ENCODE measurements around the gene GPR34.
A peak's percentile ranks its signal among the peaks of the same experiment; 100 is the strongest.

The GPR34 gene

GRCh38 chrX:41703574-41704029 lies 14.8 kb downstream of the GPR34 start:
- H3K4me3 Mint-ChIP-seq = no peak overlapping the region
- no peak for TF ChIP-seq CTCF (IDR thresholded peaks at IDR 0.05)
- H3K36me3 Mint-ChIP-seq (ENCODE audit: low read depth) = peaks cover 28% of the 10 kb centered on the region
- no peak for DNase-seq
- H3K27me3 Mint-ChIP-seq (ENCODE audit: low read depth, poor library complexity) = peaks cover 3% of the 10 kb centered on the region
- H3K27ac Mint-ChIP-seq = no peak overlapping the region
- peaks cover 15% of the 10 kb centered on the region for H3K9me3 Mint-ChIP-seq
- no peaks in the 10 kb centered on the region for H3K4me1 Mint-ChIP-seq

DNA sequence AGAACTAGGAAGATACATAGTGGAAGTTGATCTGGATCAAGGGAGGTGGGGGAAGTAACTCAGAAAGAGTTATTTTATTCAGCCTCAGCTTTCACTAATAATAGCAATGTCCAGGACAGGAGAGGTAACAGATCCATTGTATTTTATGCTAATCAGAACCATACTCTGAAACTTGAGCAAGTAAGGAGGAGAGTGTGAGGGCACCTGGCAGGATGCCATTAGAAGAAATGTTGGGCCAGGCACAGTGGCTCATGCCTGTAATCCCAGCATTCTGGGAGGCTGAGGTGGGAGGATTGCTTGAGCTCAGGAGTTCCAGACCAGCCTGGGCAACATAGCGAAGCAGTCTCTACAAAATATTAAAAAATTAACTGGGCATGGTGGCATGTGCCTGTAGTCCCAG lies 16.3 kb downstream of the GPR34 start:
- H3K27ac Mint-ChIP-seq = no peak overlapping the region
- no peak for TF ChIP-seq CTCF (IDR thresholded peaks at IDR 0.05)
- DNase-seq = no peak
- peaks cover 15% of the 10 kb centered on the region for H3K9me3 Mint-ChIP-seq
- H3K27me3 Mint-ChIP-seq (ENCODE audit: low read depth, poor library complexity) = peaks cover 3% of the 10 kb centered on the region
- H3K4me1 Mint-ChIP-seq = no peaks in the 10 kb centered on the region
- peaks cover 28% of the 10 kb centered on the region for H3K36me3 Mint-ChIP-seq (ENCODE audit: low read depth)
- no peak overlapping the region for H3K4me3 Mint-ChIP-seq

DNA sequence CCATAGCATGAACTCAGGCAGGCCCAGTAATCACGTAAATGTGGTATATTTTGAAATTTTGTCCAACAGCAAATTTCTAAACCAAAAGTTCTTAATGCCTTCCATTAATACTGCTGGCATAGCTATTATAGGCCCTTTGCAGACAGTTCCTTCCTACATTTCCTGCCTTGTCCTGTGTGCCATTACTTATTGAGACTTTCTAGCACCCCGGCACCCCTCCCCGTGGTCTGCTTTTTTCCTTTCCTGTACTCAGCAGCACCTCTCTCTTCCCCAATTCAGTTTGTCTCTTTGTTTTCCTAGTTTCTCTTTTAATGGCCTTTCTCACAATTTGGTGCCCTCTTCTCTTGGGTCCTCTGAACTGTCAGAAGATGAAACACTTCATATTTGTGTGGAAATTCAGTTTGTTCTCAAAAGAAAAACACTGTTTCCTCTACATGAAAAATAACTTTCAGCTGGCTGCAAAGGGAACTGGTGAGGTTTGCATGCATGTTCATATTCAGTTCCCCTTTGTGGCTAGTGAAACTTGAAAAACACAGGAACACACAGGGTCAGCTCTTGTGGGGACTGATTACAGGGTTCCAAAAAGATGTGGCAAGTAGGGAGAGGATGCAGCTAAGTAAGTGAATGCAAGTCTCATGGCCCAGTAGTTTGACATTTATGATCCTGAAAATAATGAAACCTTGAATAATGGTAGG lies 17.1 kb downstream of the GPR34 start:
- no peak for TF ChIP-seq CTCF (IDR thresholded peaks at IDR 0.05)
- Mint-ChIP-seq H3K27me3 (ENCODE audit: low read depth, poor library complexity) (peaks cover 3% of the 10 kb centered on the region), H3K9me3 (peaks cover 15% of the 10 kb centered on the region), H3K4me1 (no peaks in the 10 kb centered on the region), H3K27ac (peak overlapping the region; percentile 21), H3K4me3 (no peak overlapping the region), H3K36me3 (ENCODE audit: low read depth) (peaks cover 28% of the 10 kb centered on the region)
- no peak for DNase-seq

DNA sequence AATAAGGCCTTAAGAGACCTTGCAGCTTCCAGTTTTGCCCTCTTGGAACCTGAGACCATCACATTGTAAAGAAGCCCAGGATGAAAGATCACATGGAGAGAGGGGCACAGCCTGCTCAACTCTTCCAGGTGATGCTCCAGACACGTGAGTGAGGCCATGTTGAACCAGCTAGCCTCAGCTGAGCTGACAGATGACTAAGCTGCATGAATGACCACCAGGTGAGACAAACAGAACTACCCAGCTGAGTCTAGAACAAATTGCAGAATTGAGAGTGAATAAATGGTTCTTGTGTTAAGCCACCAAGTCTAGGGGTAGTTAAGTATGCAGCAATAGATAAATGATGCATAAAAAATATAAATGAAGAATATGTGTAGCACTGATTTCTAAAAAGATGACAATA lies 18.4 kb downstream of the GPR34 start:
- no peak overlapping the region for H3K27ac Mint-ChIP-seq
- H3K9me3 Mint-ChIP-seq = peaks cover 16% of the 10 kb centered on the region
- H3K27me3 Mint-ChIP-seq (ENCODE audit: low read depth, poor library complexity) = peaks cover 3% of the 10 kb centered on the region
- no peak for TF ChIP-seq CTCF (IDR thresholded peaks at IDR 0.05)
- no peak for DNase-seq
- no peaks in the 10 kb centered on the region for H3K4me1 Mint-ChIP-seq
- no peak overlapping the region for H3K4me3 Mint-ChIP-seq
- peaks cover 17% of the 10 kb centered on the region for H3K36me3 Mint-ChIP-seq (ENCODE audit: low read depth)

DNA sequence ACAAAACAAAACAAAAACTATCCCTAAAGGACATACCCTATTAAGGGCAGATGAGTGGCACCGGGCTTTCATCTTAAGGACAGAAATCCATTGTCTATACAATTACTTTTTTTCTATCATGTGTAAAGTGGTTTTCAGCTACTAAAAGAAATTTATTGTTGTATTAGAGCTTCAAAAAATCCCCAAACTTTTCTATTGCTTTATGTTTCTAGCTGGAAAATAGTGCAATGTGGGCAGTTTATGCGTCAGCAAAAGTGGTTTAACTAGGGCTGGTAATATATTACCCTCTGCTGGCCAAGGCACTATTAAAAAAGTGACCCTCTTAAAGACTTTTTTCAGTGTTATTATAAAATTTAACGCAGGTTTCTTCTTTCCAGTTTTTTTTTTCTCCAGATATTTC lies 19.7 kb downstream of the GPR34 start:
- Mint-ChIP-seq H3K36me3 (ENCODE audit: low read depth) (peaks cover 12% of the 10 kb centered on the region), H3K27ac (no peak overlapping the region), H3K4me3 (no peak overlapping the region), H3K9me3 (peaks cover 8% of the 10 kb centered on the region), H3K4me1 (no peaks in the 10 kb centered on the region), H3K27me3 (ENCODE audit: low read depth, poor library complexity) (peaks cover 3% of the 10 kb centered on the region)
- no peak for DNase-seq
- TF ChIP-seq CTCF (IDR thresholded peaks at IDR 0.05) = no peak

GRCh38 chrX:41711021-41711667 lies 22.4 kb downstream of the GPR34 start:
- no peak for TF ChIP-seq CTCF (IDR thresholded peaks at IDR 0.05)
- Mint-ChIP-seq H3K9me3 (peaks cover 15% of the 10 kb centered on the region), H3K4me1 (no peaks in the 10 kb centered on the region), H3K36me3 (ENCODE audit: low read depth) (peaks cover 12% of the 10 kb centered on the region), H3K27ac (no peak overlapping the region), H3K27me3 (ENCODE audit: low read depth, poor library complexity) (peaks cover 3% of the 10 kb centered on the region), H3K4me3 (no peak overlapping the region)
- no peak for DNase-seq
